Activated CD4-positive, alpha-beta T cell treated with anti-CD3 and anti-CD28 coated beads, Interleukin-2, amount 10 ng/mL, durations not matched to agents 24 days and 14 days (primary cell): ENCODE data around the gene FCGR3B. TPM values are rescaled to one million over a fixed set of nuclear protein-coding genes. Genes with fewer than 3 reads are reported as not detected.
"Not testable (repeated sequence)": the region's sequence is repeated elsewhere in the genome, so short reads cannot be mapped to it uniquely, and the experiment has no call there.

Source experiments
- DNase-seq: peaks from one replicate; pipeline ENCODE4 v3.0.0; 2022
- H3K27ac Mint-ChIP-seq: one replicate; pipeline ENCODE4 v1.8.0; 2022; ENCODE audit warnings: mild to moderate bottlenecking, mixed read lengths
- H3K27me3 Mint-ChIP-seq: one replicate; pipeline ENCODE4 v1.8.0; 2022; ENCODE audit warnings: mixed read lengths
- H3K36me3 Mint-ChIP-seq: one replicate; pipeline ENCODE4 v1.8.0; 2022; ENCODE audit warnings: low read depth, mild to moderate bottlenecking, mixed read lengths
- H3K4me1 Mint-ChIP-seq: one replicate; pipeline ENCODE4 v1.8.0; 2021; ENCODE audit warnings: mixed read lengths
- H3K4me3 Mint-ChIP-seq: one replicate; pipeline ENCODE4 v1.8.0; 2022; ENCODE audit warnings: mild to moderate bottlenecking, moderate library complexity, mixed read lengths
- H3K9me3 Mint-ChIP-seq: one replicate; pipeline ENCODE4 v1.8.0; 2021; ENCODE audit warnings: mixed read lengths
- intact Hi-C: fragments of 100-400 bp; cut with micrococcal nuclease; formaldehyde crosslinking; loops from one replicate; pipeline ENCODE4 v1.15.1; 2023
- total RNA-seq: library from RNA; stranded (reverse); gene quantifications from 2 replicates; pipeline ENCODE4 v1.2.3, GENCODE V29; 2022

FCGR3B gene
- total RNA-seq, 1 donor from 2014 or later, result not detected

DNA sequence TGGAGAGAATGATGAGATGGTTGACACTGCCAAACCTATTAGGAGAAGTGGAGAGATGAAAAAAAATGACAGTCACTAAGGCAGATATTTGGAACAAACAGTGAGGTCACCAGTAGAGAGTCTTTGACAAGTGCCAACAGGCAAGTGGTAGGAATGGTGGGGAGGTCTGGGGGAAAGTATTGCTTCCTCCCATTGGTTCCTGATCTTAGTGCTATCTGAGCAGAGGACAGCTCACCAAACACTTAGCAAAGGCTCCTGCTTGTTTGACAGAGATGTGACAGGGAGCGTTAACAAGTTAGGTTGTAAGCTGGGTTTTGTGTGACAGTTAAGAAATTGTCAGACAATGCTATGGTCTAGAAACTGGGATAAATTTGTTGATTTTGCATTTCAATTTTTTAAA is 6.4 kb downstream of the FCGR3B start:
- Mint-ChIP-seq H3K4me1 (peaks cover 33% of the 10 kb centered on the region), H3K27me3 (peaks cover 10% of the 10 kb centered on the region)
- not testable (repeated sequence) for DNase-seq, H3K27ac Mint-ChIP-seq, H3K9me3 Mint-ChIP-seq, H3K36me3 Mint-ChIP-seq, H3K4me3 Mint-ChIP-seq
- intact Hi-C loops, result loop anchor here (5.0 kb wide), 1 partner anchor 118 kb away; no protein-coding TSS in a partner anchor

DNA sequence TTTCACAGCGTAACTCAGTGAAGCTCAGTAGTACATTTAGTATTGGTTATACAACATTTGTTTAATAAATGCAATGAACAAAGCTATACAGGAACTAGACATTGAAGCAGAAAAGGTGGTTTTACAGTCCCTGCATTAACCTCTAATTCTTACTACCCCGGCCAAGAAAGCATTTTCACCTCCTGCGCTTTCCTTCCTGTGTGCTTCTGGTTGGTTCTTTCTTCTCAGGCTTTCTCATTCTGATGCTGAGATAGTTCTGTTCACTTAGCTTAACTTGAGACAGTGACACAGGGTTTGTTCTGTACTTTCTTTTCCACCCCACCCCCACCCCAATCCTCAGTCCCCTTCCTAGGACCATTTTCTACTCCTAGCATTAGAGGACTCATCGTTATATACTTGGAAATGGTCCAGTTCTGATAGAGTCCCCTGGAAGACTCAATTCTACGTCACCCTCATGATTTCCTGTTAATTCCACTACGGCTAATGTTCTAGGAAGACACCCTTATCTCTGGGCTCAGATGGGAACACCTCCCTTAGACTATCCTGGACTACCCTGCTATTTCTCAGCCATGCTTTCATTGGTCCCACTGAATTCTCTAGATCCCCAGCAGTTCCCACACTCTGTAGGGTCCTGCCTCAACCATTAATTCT is 7.5 kb downstream of the FCGR3B start:
- H3K9me3 Mint-ChIP-seq, DNase-seq, H3K36me3 Mint-ChIP-seq, H3K27ac Mint-ChIP-seq: not testable (repeated sequence)
- intact Hi-C loops, result loop anchor here (5.0 kb wide), 1 partner anchor 119 kb away; no protein-coding TSS in a partner anchor
- H3K4me1 Mint-ChIP-seq, result peaks cover 33% of the 10 kb centered on the region
- peaks cover 13% of the 10 kb centered on the region for H3K27me3 Mint-ChIP-seq
- peak overlapping the region; percentile 57 for H3K4me3 Mint-ChIP-seq

DNA sequence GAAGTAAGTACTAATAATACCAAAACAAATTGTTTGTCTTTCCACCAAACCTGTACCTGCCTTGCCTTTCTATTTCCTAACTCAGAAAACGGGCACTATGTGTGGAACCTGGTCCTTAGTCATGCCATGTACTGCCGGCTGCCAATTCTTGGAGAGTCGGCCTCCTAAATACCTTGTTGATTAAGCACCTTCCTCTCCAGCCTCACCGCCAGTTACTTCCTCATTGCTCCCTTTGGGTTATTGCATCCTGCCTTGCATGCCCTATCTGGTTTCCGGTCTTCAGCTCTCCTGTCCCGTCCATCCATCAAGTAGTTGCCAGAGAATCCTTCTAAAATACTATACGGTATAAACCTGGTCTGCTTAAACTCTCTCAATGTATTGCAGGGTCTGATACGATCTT is 8.9 kb downstream of the FCGR3B start:
- peak; percentile 66 for DNase-seq
- H3K4me3 Mint-ChIP-seq, result peak overlapping the region; percentile 97
- peaks cover 33% of the 10 kb centered on the region for H3K4me1 Mint-ChIP-seq
- H3K9me3 Mint-ChIP-seq, H3K36me3 Mint-ChIP-seq: not testable (repeated sequence)
- intact Hi-C loops, result loop anchor here (5.0 kb wide), 1 partner anchor 120 kb away; no protein-coding TSS in a partner anchor
- peaks cover 16% of the 10 kb centered on the region for H3K27me3 Mint-ChIP-seq
- peak overlapping the region; percentile 77 for H3K27ac Mint-ChIP-seq

DNA sequence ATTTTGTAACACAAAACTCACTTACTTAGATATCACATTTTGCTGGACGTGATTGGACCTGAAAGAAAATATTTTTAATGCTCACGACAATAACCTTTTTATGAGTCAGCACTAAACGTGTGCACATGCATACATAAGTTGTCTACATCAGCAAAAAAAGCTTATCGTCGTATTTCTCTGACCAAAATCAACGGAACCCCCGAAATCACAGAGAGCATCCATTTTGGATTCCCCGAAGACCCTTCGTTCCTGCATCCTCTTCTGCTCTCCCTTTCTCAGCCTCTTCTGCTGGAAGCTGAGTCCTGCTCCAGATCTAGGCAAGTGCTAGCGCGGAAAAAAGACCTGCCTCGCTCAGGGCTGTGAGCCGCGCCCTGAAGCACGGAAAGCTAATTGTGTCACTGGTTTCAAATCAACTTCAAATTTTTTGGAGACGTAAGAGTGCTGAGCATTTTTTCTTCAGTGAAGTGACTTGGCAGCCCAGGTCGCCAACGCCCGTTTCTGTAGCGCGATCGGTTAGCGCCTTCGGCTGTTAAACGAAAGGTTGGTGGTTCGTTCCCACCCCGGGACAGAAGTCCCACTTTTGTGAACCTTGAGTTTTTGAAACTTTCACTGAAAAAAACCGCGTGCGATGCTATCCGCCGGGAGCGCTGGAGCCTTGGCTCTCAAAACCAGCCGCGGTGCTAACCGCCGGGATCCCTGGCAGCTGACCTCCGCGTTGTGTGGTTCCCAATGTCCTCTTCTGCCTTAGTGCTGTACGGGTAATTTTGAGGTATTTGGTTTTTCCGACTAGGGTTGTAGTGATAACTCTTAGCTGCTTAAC is 9.6 kb downstream of the FCGR3B start:
- peak overlapping the region; percentile 91 for H3K27ac Mint-ChIP-seq
- intact Hi-C loops, result loop anchor here (1.0 to 5.0 kb wide), 3 partner anchors 9 to 121 kb away; no protein-coding TSS in a partner anchor
- H3K36me3 Mint-ChIP-seq, H3K9me3 Mint-ChIP-seq: not testable (repeated sequence)
- H3K4me3 Mint-ChIP-seq, result peak overlapping the region; percentile 97
- peak; percentile 93 for DNase-seq
- H3K27me3 Mint-ChIP-seq, result peaks cover 13% of the 10 kb centered on the region
- peaks cover 30% of the 10 kb centered on the region for H3K4me1 Mint-ChIP-seq

DNA sequence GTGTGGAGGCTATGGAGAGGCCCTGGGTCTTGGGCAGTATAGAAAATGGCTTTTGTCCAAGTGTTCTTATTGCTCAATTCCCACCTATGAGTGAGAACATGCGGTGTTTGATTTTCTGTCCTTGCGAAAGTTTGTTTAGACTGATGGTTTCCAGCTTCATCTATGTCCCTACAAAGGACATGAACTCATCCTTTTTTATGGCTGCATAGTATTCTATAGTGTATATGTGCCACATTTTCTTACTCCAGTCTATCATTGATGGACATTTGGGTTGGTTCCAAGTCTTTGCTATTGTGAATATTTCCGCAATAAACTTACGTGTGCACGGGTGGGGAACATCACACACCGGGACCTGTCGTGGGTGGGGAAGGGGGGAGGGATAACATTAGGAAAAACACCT is 10.6 kb downstream of the FCGR3B start:
- peak overlapping the region; percentile 30 for H3K4me3 Mint-ChIP-seq
- not testable (repeated sequence) for H3K36me3 Mint-ChIP-seq, H3K27ac Mint-ChIP-seq, H3K9me3 Mint-ChIP-seq, DNase-seq
- H3K27me3 Mint-ChIP-seq, result peaks cover 15% of the 10 kb centered on the region
- peaks cover 29% of the 10 kb centered on the region for H3K4me1 Mint-ChIP-seq
- intact Hi-C loops, result loop anchor here (2.0 to 5.0 kb wide), 2 partner anchors 106 to 122 kb away; no protein-coding TSS in a partner anchor

DNA sequence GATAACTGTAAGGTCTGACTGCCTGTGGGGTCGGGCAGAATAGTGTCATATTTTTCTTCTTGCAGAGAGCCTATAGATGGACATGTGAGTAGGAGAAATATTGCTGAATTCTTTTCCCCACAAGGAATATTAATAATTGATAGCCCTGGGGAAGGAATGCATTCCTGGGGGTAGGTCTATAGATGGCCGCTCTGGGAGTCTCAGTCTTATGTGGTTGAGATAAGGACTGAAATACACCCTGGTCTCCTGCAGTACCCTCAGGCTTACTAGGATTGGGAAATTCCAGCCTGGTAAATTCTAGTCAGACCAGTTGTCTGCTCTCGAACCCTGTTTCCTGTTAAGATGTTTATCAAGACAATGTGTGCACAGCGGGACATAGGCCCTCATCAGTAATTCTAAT is 12.5 kb downstream of the FCGR3B start:
- H3K27ac Mint-ChIP-seq, H3K4me3 Mint-ChIP-seq, H3K36me3 Mint-ChIP-seq, H3K9me3 Mint-ChIP-seq, DNase-seq, intact Hi-C loops: not testable (repeated sequence)
- H3K4me1 Mint-ChIP-seq, result peaks cover 18% of the 10 kb centered on the region
- H3K27me3 Mint-ChIP-seq, result peaks cover 15% of the 10 kb centered on the region

DNA sequence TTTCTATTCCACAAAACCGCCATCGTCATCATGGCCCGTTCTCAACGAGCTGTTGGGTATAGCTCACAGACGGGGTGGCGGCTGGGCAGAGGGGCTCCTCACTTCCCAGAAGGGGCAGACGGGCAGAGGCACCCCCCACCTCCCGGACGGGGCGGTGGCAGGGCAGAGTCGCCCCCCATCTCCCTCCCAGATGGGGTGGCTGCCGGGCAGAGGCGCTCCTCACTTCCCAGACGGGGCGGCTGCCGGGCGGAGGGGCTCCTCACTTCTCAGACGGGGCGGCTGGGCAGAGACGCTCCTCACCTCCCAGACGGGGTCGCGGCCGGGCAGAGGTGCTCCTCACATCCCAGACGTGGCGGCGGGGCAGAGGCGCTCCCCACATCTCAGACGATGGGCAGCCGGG is 14.6 kb downstream of the FCGR3B start:
- intact Hi-C loops, H3K36me3 Mint-ChIP-seq, H3K9me3 Mint-ChIP-seq, H3K27ac Mint-ChIP-seq, H3K4me3 Mint-ChIP-seq, DNase-seq: not testable (repeated sequence)
- peaks cover 21% of the 10 kb centered on the region for H3K27me3 Mint-ChIP-seq
- H3K4me1 Mint-ChIP-seq, result peaks cover 21% of the 10 kb centered on the region

DNA sequence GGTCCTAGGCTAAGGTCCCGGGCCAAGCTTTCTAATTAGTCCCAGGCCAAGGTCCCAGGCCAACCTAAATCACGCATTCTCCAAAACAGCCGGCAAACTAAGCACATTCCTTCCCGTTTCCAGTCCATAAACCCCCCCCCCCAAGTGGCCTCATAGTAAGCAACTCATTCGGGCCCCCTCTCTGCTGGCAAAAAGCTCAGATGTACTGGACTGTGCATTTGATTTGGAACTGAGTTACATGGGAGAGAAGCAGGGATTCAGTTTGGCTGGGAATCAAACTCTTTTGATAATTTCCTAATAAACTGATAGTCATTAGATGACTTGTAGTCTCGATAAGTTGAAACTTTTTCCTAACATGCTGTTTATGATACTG is 17.8 kb downstream of the FCGR3B start:
- Mint-ChIP-seq H3K27ac (peak overlapping the region; percentile 92), H3K27me3 (peaks cover 22% of the 10 kb centered on the region), H3K4me1 (peaks cover 15% of the 10 kb centered on the region), H3K4me3 (peak overlapping the region; percentile 94)
- peak; percentile 54 for DNase-seq
- H3K9me3 Mint-ChIP-seq, H3K36me3 Mint-ChIP-seq, intact Hi-C loops: not testable (repeated sequence)

DNA sequence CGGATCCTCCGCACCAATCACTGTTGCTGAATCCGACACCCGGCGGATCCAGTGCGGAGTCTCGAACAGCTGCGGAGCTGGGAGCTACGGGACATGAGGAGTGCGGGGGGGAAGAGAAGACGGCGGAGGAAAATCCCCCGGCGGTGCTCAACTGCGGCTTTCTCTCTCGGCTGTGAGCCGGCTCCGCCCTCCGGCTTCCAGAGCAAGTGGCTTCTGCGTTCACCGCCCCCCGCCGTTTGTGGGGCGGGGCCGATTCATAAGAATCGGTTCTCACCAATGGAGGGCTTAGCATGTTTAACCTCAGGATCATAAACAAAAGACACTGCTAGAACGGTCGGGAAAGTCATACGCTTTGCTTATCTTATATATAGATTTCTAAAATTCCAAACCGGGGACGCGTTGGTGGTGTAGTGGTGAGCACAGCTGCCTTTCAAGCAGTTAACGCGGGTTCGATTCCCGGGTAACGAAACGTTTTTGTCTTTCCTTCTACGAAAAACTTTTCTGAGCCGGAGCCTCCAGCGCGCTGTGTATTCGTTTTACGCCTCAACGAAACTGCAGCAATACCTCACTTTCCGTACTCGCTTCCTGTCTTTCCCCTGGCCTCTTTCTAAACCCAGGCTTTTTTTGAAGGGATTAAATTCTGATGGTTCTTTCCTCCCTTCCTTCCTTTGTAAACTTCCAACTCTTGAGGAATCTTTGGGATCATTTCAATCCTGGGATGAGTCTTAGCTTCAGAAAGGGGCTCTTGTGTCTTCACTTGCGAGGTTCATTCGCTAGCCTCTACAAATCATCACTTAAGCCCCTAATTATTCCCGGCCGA is 18.4 kb downstream of the FCGR3B start:
- H3K36me3 Mint-ChIP-seq, H3K9me3 Mint-ChIP-seq: not testable (repeated sequence)
- H3K27me3 Mint-ChIP-seq, result peaks cover 25% of the 10 kb centered on the region
- intact Hi-C loops, result loop anchor here (1.0 kb wide), 2 partner anchors 9 to 72 kb away; no protein-coding TSS in a partner anchor
- H3K27ac Mint-ChIP-seq, result peak overlapping the region; percentile 92
- H3K4me1 Mint-ChIP-seq, result peaks cover 15% of the 10 kb centered on the region
- peak; percentile 96 for DNase-seq
- peak overlapping the region; percentile 94 for H3K4me3 Mint-ChIP-seq

DNA sequence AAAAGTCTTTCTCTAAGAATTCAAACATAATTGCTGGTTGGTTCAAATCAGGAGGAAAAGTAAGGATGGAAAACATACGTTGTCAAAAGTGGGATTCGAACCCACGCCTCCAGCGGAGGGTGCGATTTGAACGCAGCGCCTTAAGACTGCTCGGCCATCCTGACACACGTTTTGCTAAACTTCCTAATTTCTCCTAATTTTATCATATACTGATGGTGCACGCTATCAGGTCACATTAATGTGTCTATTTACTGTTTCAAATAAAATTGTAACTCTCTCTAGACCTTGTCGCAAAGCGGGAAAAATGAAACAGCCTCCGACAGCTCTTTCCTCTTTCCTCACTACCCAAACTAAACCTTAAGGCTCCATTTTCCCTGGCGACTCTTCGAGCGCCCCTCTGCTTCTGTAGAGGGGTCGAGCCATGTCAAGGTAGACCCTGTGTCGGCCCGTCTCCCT is 19.1 kb downstream of the FCGR3B start:
- H3K36me3 Mint-ChIP-seq, DNase-seq, H3K9me3 Mint-ChIP-seq: not testable (repeated sequence)
- intact Hi-C loops, result loop anchor here (1.0 kb wide), 2 partner anchors 9 to 72 kb away; no protein-coding TSS in a partner anchor
- Mint-ChIP-seq H3K4me3 (peak overlapping the region; percentile 94), H3K27ac (peak overlapping the region; percentile 92), H3K27me3 (peaks cover 24% of the 10 kb centered on the region), H3K4me1 (peaks cover 15% of the 10 kb centered on the region)

DNA sequence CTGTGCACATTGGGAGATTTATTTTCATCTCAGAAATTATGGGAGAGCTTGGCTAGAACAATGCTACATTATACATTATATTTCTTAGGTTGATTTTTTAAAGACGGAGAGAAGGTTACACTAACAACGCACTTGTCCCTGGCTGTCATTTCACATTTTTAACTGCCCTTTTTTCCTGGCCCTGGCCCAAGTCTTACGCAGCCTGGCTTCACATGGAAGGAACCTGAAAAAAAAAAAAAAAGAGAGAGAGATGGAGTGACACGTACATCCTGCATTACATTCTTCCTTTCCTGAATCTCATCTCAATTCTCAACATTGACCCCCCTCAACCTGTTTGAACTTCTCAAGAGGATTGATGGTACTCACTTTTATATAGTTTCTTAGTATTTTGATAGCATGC is 20.8 kb downstream of the FCGR3B start:
- H3K36me3 Mint-ChIP-seq, H3K4me3 Mint-ChIP-seq, H3K27ac Mint-ChIP-seq, intact Hi-C loops, DNase-seq, H3K9me3 Mint-ChIP-seq: not testable (repeated sequence)
- Mint-ChIP-seq H3K4me1 (peaks cover 15% of the 10 kb centered on the region), H3K27me3 (peaks cover 24% of the 10 kb centered on the region)

DNA sequence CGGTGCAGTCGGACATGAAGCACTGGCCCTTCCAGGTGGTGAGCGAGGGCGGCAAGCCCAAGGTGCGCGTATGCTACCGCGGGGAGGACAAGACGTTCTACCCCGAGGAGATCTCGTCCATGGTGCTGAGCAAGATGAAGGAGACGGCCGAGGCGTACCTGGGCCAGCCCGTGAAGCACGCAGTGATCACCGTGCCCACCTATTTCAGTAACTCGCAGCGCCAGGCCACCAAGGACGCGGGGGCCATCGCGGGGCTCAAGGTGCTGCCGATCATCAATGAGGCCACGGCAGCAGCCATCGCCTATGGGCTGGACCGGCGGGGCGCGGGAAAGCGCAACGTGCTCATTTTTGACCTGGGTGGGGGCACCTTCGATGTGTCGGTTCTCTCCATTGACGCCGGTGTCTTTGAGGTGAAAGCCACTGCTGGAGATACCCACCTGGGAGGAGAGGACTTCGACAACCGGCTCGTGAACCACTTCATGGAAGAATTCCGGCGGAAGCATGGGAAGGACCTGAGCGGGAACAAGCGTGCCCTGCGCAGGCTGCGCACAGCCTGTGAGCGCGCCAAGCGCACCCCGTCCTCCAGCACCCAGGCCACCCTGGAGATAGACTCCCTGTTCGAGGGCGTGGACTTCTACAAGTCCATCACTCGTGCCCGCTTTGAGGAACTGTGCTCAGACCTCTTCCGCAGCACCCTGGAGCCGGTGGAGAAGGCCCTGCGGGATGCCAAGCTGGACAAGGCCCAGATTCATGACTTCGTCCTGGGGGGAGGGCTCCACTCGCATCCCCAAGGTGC is 24.2 kb downstream of the FCGR3B start:
- H3K4me3 Mint-ChIP-seq, H3K9me3 Mint-ChIP-seq, intact Hi-C loops, H3K27ac Mint-ChIP-seq, H3K4me1 Mint-ChIP-seq, H3K36me3 Mint-ChIP-seq: not testable (repeated sequence)
- peak; percentile 49 for DNase-seq
- peaks cover 32% of the 10 kb centered on the region for H3K27me3 Mint-ChIP-seq
